ENCODE data around the gene BAZ2B. TPM values are rescaled to one million over a fixed set of nuclear protein-coding genes. Genes with fewer than 3 reads are reported as not detected.
A peak's percentile ranks its signal among the peaks of the same experiment; 100 is the strongest.

Gene BAZ2B
- total RNA-seq, 6 experiments from 2014 or later, result 18.0 to 32.8 (median 24.2) TPM

DNA sequence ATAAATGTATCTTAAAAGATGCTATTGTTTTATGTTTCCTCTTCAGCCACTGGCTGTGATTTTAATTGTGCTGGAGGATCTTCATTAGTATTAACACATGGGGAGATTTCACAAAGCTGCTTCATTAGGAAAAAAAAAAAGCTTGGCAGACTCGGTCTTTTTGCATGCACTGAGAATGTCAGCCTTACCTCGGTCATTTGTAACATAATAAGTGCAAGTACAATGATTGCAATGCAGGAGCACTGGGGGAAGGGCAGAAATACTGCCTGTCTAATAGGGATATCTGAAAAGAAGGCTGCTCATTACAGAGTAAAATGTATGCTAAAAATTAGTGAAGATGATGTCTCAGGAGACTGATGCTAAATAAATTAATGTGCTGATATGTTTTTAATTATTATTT is 1.3 kb upstream of the BAZ2B start:
- intact Hi-C loops (cut with DNase I), result loop anchor here in 1 of 2 donors (10.0 kb wide), 1 partner anchor 97 kb away; the partner anchor contains the start of gene MARCHF7
- Histone ChIP-seq H3K36me3 (no peaks in the 10 kb centered on the region), H3K4me3 (peak overlapping the region; percentile 66 to 68 (median 66)), H3K27ac (peak overlapping the region; percentile 97 to 98 (median 97)), H3K4me1 (peaks cover 0 to 12% (median 2%) of the 10 kb centered on the region in 4 donors), H3K27me3 (no peaks in the 10 kb centered on the region), H3K9me3 (no peaks in the 10 kb centered on the region)
- ATAC-seq (peak; percentile 28 to 46 (median 37)), DNase-seq (peak in 1 of 3 donors; percentile 71)
- no peak for TF ChIP-seq POLR2A (IDR thresholded peaks at IDR 0.05)
- TF ChIP-seq, protein P1, sequence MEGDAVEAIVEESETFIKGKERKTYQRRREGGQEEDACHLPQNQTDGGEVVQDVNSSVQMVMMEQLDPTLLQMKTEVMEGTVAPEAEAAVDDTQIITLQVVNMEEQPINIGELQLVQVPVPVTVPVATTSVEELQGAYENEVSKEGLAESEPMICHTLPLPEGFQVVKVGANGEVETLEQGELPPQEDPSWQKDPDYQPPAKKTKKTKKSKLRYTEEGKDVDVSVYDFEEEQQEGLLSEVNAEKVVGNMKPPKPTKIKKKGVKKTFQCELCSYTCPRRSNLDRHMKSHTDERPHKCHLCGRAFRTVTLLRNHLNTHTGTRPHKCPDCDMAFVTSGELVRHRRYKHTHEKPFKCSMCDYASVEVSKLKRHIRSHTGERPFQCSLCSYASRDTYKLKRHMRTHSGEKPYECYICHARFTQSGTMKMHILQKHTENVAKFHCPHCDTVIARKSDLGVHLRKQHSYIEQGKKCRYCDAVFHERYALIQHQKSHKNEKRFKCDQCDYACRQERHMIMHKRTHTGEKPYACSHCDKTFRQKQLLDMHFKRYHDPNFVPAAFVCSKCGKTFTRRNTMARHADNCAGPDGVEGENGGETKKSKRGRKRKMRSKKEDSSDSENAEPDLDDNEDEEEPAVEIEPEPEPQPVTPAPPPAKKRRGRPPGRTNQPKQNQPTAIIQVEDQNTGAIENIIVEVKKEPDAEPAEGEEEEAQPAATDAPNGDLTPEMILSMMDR (IDR thresholded peaks at IDR 0.05), result no peak
- WGBS (ENCODE audit: insufficient coverage, low coverage, low lambda C conversion rate, missing lambda C conversion rate), result 6% methylated on average over 2 of the region's 2 CpGs

- Histone ChIP-seq H3K27ac (peak overlapping the region; percentile 97 to 98 (median 97)), H3K4me3 (peak overlapping the region; percentile 66 to 68 (median 66)), H3K9me3 (no peaks in the 10 kb centered on the region), H3K27me3 (no peaks in the 10 kb centered on the region), H3K4me1 (peaks cover 0 to 14% (median 2%) of the 10 kb centered on the region in 4 donors), H3K36me3 (no peaks in the 10 kb centered on the region)
- ATAC-seq (no peak), DNase-seq (no peak)
- intact Hi-C loops (cut with DNase I), result loop anchor here in 1 of 2 donors (10.0 kb wide), 1 partner anchor 98 kb away; the partner anchor contains the start of gene MARCHF7
- 12% methylated on average over 4 of the region's 4 CpGs for WGBS (ENCODE audit: insufficient coverage, low coverage, low lambda C conversion rate, missing lambda C conversion rate)
- TF ChIP-seq, protein P1 (IDR thresholded peaks at IDR 0.05), result no peak
- TF ChIP-seq POLR2A (IDR thresholded peaks at IDR 0.05), result no peak
Measured at GRCh38 chr2:159617100-159617499, 752 bp upstream of the BAZ2B start.

GRCh38 chr2:159615367-159616285 is 722 bp downstream of the BAZ2B start:
- intact Hi-C loops (cut with DNase I), result loop anchor here in 1 of 2 donors (10.0 kb wide), 1 partner anchor 99 kb away; the partner anchor contains the start of gene MARCHF7
- peak overlapping the region; percentile 97 to 98 (median 97) for H3K27ac ChIP-seq
- H3K4me3 ChIP-seq, result peak overlapping the region; percentile 66 to 68 (median 66)
- no peaks in the 10 kb centered on the region for H3K36me3 ChIP-seq
- H3K27me3 ChIP-seq, result no peaks in the 10 kb centered on the region
- 0% methylated on average over 14 of the region's 66 CpGs for WGBS (ENCODE audit: insufficient coverage, low coverage, low lambda C conversion rate, missing lambda C conversion rate)
- DNase-seq (peak; percentile 94 to 96 (median 95)), ATAC-seq (peak; percentile 89 to 96 (median 91))
- no peaks in the 10 kb centered on the region for H3K9me3 ChIP-seq
- peaks cover 0 to 21% (median 2%) of the 10 kb centered on the region in 4 donors for H3K4me1 ChIP-seq
- TF ChIP-seq POLR2A (IDR thresholded peaks at IDR 0.05), result peak; percentile 73
- TF ChIP-seq, protein P1 (IDR thresholded peaks at IDR 0.05), result no peak

GRCh38 chr2:159614534-159615366 is 1.6 kb downstream of the BAZ2B start:
- H3K27me3 ChIP-seq, result no peaks in the 10 kb centered on the region
- 2% methylated on average over 16 of the region's 16 CpGs for WGBS (ENCODE audit: insufficient coverage, low coverage, low lambda C conversion rate, missing lambda C conversion rate)
- H3K36me3 ChIP-seq, result no peaks in the 10 kb centered on the region
- H3K4me1 ChIP-seq, result peaks cover 0 to 21% (median 2%) of the 10 kb centered on the region in 4 donors
- ATAC-seq (peak in 1 of 4 donors; percentile 4), DNase-seq (no peak)
- intact Hi-C loops (cut with DNase I), result loop anchor here in 1 of 2 donors (10.0 kb wide), 1 partner anchor 100 kb away; the partner anchor contains the start of gene MARCHF7
- H3K4me3 ChIP-seq, result peak overlapping the region; percentile 66 to 68 (median 66)
- no peaks in the 10 kb centered on the region for H3K9me3 ChIP-seq
- TF ChIP-seq, protein P1 (IDR thresholded peaks at IDR 0.05), result no peak
- no peak for TF ChIP-seq POLR2A (IDR thresholded peaks at IDR 0.05)
- peak overlapping the region; percentile 97 to 98 (median 97) for H3K27ac ChIP-seq

Measured in right lobe of liver (tissue), 6 donors.